Loucy (cell line): ENCODE measurements around the gene PKP1.

Source experiments
- CTCF ChIP-seq: fragments of 200-600 bp; sonication (generic); conservative IDR thresholded peaks from 2 replicates; pipeline ENCODE4 v1.5.1; 2014; ENCODE audit warnings: mild to moderate bottlenecking, antibody characterized with exemption, low read length
- EZH2phosphoT487 ChIP-seq: fragments of 200-600 bp; IDR thresholded peaks from 2 replicates; pipeline ENCODE4 v1.6.1; 2018; ENCODE audit warnings: antibody characterized with exemption, mild to moderate bottlenecking, moderate library complexity, borderline replicate concordance

GRCh38 chr1:201366696-201367095 lies 83.4 kb downstream of the PKP1 start:
- TF ChIP-seq CTCF (no peak), EZH2phosphoT487 (no peak)
